Mesothelial cell of epicardium (in vitro differentiated cells): ENCODE results near the gene TPST1. TPM values are rescaled to one million over a fixed set of nuclear protein-coding genes. Genes with fewer than 3 reads are reported as not detected.

Source experiments
- DNase-seq, 2 experiments: peaks; one replicate each; pipeline ENCODE4 v3.0.0; 2021; ENCODE audit warnings: low spot score in 2 of 2; ENCODE audit not compliant: unreplicated experiment in 2 of 2
- H3K27ac Mint-ChIP-seq: 2 replicates; pipeline ENCODE4 v1.8.0; 2021; ENCODE audit warnings: mixed read lengths
- H3K27me3 Mint-ChIP-seq: 2 replicates; pipeline ENCODE4 v1.8.0; 2021; ENCODE audit warnings: low read depth, mixed read lengths
- H3K36me3 Mint-ChIP-seq: 2 replicates; pipeline ENCODE4 v1.8.0; 2021; ENCODE audit warnings: mixed read lengths
- H3K4me1 Mint-ChIP-seq: 2 replicates; pipeline ENCODE4 v1.8.0; 2021; ENCODE audit warnings: mixed read lengths
- H3K4me3 Mint-ChIP-seq: 2 replicates; pipeline ENCODE4 v1.8.0; 2021; ENCODE audit warnings: mild to moderate bottlenecking, moderate library complexity, mixed read lengths
- H3K9me3 Mint-ChIP-seq: 2 replicates; pipeline ENCODE4 v1.8.0; 2021; ENCODE audit warnings: mixed read lengths
- total RNA-seq: library from RNA; stranded (reverse); gene quantifications from 3 replicates; pipeline ENCODE4 v1.2.1, GENCODE V29; 2021
- TF ChIP-seq, protein P1 (sequence below): fragments of 200-600 bp; sonication (generic); IDR thresholded peaks from one replicate; pipeline ENCODE4 v1.5.0; 2021; ENCODE audit warnings: antibody characterized with exemption; ENCODE audit not compliant: unreplicated experiment

Gene TPST1
- total RNA-seq, 1 donor from 2014 or later: 37.7 TPM

DNA sequence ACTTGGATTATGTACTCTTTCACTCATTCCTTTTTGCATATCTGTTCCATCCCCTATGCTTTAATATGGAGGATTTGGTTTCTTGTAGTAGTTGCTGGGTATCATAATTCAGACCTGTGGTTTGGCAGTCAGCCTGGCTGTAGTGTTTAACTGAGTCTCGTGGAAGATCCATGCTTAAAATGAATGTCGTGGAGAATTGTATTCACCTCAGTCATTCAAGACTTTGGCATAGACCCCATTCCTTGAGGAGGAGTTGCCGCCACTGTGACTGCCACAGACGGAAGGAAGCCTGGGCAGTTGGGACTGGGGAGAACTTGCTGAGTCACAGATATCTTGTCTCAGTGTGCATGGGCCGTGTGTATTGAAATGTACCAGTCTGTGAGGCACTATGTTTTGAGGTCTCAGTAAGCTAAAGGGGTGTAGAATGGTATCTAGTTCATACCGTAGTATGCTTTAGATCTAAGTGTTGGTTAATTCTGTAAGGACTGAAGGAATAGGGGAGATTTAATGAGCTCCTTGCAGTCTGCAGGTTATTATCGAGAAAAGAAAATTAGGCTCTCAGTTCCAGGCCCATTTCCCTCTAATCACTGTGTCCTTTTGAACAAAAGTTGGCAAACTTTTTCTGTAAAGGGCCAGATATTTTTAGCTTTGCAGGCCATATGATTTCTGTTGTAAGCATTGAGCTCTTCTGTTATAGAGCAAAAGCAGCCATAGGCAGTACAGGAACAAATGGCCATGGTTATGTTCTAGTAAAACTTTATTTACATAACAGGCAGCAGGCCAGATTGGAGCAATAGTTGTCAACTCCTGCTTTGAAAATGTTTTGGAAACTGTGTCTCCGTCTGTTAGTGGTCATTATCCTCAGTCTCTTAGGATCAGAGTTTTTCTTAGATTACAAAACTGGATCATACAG, 76.8 kb downstream of the TPST1 start:
- no peak for DNase-seq
- TF ChIP-seq, protein P1, sequence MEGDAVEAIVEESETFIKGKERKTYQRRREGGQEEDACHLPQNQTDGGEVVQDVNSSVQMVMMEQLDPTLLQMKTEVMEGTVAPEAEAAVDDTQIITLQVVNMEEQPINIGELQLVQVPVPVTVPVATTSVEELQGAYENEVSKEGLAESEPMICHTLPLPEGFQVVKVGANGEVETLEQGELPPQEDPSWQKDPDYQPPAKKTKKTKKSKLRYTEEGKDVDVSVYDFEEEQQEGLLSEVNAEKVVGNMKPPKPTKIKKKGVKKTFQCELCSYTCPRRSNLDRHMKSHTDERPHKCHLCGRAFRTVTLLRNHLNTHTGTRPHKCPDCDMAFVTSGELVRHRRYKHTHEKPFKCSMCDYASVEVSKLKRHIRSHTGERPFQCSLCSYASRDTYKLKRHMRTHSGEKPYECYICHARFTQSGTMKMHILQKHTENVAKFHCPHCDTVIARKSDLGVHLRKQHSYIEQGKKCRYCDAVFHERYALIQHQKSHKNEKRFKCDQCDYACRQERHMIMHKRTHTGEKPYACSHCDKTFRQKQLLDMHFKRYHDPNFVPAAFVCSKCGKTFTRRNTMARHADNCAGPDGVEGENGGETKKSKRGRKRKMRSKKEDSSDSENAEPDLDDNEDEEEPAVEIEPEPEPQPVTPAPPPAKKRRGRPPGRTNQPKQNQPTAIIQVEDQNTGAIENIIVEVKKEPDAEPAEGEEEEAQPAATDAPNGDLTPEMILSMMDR: no peak
- H3K4me3 Mint-ChIP-seq: no peak overlapping the region

DNA sequence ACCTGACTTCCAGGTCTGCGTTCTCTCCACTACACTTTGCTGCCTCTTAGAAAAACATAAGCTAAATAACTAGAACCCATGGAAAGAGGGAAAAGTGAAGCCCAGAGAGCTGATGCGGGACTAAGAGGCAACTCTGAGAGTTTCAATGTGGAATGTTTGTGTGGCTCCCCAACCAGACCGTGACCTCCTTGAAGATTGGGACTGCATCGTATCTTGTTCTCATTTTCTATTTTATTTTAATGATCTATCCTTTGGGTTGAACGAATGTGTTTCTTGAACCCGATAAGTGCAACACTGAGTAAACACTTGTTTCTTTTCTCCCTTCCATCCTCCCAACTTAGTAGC, 77.4 kb downstream of the TPST1 start:
- H3K4me3 Mint-ChIP-seq: no peak overlapping the region
- TF ChIP-seq, protein P1: no peak
- peaks cover 9% of the 10 kb centered on the region for H3K4me1 Mint-ChIP-seq
- peaks cover 8% of the 10 kb centered on the region for H3K9me3 Mint-ChIP-seq
- DNase-seq: no peak
- peaks cover 8% of the 10 kb centered on the region for H3K36me3 Mint-ChIP-seq
- H3K27ac Mint-ChIP-seq: no peak overlapping the region
- H3K27me3 Mint-ChIP-seq: no peaks in the 10 kb centered on the region

More for the DNA sequence above, 76.8 kb downstream of the TPST1 start:
- H3K9me3 Mint-ChIP-seq: peaks cover 8% of the 10 kb centered on the region
- H3K36me3 Mint-ChIP-seq: peaks cover 8% of the 10 kb centered on the region
- H3K27ac Mint-ChIP-seq: peak overlapping the region; percentile 70
- H3K27me3 Mint-ChIP-seq: no peaks in the 10 kb centered on the region
- peaks cover 9% of the 10 kb centered on the region for H3K4me1 Mint-ChIP-seq

DNA sequence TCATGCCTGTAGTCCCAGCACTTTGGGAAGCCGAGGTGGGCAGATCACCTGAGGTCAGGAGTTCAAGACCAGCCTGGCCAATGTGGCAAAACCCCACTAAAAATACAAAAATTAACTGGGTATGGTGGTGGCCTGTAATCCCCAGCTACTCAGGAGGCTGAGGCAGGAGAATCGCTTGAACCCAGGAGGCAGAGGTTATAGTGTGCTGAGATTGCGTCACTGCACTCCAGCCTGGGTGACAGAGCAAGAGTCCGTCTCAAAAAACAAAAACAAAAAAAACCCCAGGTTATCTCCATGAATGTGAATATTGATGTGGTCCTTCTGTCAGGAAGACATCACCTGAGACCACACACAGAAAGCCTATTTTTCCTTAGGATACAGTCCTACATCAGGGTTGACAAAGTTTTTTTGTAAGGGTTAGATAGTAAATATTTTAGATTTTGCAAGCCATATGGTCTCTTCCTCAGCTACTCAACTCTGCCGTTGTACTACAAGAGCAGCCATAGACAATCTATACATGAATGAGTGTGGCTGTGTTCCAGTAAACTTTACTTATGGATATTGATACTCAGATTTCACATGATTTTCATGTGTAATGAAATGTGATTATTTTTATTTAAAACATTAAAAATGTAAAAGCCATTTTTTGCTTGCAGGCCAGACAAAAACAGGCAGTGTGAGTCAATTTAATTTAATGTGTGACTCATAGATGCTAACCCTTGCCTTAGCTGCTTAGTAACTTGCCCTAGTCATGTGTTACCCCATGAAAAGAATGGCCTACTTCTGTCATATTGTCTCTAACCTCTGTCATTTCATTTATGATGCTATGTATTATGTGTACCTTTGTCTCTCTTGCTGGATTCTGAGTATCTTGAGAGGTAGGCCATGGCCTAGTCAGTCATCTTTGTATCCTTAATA, 78.1 kb downstream of the TPST1 start:
- DNase-seq: no peak
- Mint-ChIP-seq H3K4me1 (peaks cover 9% of the 10 kb centered on the region), H3K36me3 (peaks cover 5% of the 10 kb centered on the region), H3K4me3 (no peak overlapping the region), H3K9me3 (peaks cover 8% of the 10 kb centered on the region), H3K27ac (no peak overlapping the region), H3K27me3 (no peaks in the 10 kb centered on the region)
- TF ChIP-seq, protein P1: no peak

DNA sequence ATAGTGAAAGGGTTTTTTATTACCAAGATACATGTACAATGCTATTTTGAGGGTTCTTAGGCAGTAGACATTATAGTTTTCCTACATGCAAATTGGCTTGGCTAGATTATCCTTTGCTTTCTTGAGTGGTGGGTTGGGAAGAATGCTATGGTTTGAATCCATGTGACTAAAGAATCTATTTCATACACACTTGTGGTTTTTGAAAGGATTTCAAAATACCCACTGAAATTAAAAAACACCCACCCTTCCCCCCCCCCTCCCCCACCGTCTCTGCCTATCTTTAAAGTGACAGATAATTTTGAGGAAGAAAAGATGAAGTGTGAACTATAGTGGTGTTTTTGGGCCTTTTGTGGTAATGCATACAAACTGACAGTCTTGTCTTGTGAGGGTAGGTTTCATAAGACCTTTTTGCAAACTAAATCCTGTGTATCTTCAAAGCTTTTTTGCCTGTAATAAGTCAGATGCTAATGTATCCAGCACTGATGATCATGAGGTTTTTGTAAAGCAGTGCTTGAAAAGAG, 90.9 kb downstream of the TPST1 start:
- TF ChIP-seq, protein P1: no peak
- DNase-seq: no peak
- H3K4me3 Mint-ChIP-seq: no peak overlapping the region
- H3K36me3 Mint-ChIP-seq: peaks cover 23% of the 10 kb centered on the region
- no peak overlapping the region for H3K27ac Mint-ChIP-seq
- H3K9me3 Mint-ChIP-seq: peaks cover 26% of the 10 kb centered on the region
- H3K27me3 Mint-ChIP-seq: no peaks in the 10 kb centered on the region
- no peaks in the 10 kb centered on the region for H3K4me1 Mint-ChIP-seq

GRCh38 chr7:66296557-66296956, 91.4 kb downstream of the TPST1 start:
- Mint-ChIP-seq H3K36me3 (peaks cover 23% of the 10 kb centered on the region), H3K9me3 (peaks cover 26% of the 10 kb centered on the region), H3K4me1 (no peaks in the 10 kb centered on the region), H3K27me3 (no peaks in the 10 kb centered on the region), H3K27ac (no peak overlapping the region), H3K4me3 (no peak overlapping the region)
- DNase-seq: no peak
- TF ChIP-seq, protein P1: no peak
